NCI-H226 (cell line): ENCODE results near the gene CTRL.
"Not testable (repeated sequence)": the region's sequence is repeated elsewhere in the genome, so short reads cannot be mapped to it uniquely, and the experiment has no call there.

ENCODE experiments used
- DNase-seq: peaks from one replicate; pipeline ENCODE4 v3.0.0-alpha.2; 2015

Gene CTRL

DNA sequence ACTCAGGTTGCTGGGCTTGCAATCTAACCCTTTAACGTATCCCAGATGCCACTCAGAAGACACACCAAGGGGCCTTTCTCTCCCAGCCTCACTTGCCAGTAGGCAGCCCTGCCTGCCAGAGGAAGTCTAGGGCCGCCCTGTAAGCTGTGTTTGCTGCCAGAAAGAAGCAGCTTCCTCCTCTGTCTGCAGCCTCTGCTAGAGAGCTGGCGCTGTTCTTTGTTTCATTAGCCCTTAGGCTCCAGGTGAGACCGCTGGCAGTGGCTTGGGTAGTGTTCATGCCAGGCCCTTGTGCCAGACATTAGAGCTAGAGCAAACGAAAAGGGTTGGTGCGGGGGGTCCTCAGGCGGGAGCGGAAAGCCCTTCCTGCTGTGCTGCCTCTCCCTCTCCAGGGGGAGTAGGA lies 8.9 kb downstream of the CTRL start:
- DNase-seq, result no peak

DNA sequence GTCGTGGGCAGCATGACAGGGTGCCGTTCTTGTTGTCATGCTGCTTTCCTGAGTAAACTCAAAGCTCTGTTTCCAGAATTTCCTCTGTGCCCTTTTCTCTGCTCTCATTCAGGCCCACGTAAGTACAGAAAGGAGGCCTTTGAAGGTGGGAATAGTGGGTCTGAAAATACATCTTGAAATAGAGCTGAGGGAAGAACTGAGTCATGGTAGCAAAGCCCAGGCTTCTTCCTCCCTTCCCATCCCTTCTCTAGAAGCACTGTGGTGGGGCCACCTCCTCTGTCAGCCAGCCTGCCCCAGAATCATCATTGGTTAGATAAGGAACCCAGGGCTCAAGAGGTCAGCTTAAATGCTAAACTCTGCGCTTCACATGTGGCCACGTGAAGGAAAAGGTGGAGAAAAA lies 9.4 kb downstream of the CTRL start:
- no peak for DNase-seq

DNA sequence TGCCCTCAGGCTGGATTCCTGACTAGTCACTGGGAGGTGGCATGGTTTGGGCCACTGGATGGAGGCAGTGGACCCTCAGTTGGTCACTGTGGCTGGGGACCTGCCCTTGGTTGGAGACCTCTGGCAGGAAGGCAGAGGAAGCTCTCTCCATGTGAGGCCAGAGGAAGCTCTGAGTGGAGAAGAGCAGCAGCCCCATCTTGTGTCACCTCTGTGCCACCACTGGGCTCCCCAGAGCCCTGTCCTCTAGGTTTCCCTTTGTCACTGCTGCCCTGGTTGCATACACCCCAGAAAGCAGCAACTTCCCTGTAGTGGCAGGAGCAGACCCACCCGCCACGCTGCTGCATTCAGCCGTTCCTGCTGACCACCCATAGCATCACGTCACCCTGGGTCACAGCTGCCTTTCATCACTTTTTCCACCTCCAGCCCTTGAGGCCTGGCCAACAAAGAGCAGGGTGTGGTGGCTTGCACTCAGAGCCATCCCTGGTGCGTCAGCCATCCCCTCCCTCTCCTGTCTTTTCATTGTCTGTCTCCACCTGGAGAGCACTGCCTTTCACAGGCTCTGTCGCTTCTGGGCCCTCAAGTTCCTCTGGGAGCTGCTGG lies 11.9 kb downstream of the CTRL start:
- no peak for DNase-seq

DNA sequence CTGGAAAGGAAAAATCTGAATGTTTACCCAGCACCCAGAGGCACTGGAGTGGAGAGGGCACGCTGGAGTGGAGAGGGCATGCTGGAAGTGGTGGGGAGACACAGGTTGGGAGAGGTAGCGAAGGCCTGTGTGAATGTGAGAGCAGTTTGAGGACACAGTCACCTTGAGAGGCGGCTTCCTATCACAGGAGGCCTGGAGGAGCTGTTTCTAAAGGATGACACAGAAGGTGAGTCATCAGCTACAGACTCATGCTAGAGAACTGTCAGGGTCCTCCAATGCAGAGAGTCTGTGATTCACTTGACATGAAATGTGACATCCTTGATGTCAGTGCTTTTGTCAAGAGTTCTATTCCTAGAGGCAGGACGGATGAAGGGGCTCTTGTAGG lies 13.8 kb downstream of the CTRL start:
- DNase-seq, result peak; percentile 54

DNA sequence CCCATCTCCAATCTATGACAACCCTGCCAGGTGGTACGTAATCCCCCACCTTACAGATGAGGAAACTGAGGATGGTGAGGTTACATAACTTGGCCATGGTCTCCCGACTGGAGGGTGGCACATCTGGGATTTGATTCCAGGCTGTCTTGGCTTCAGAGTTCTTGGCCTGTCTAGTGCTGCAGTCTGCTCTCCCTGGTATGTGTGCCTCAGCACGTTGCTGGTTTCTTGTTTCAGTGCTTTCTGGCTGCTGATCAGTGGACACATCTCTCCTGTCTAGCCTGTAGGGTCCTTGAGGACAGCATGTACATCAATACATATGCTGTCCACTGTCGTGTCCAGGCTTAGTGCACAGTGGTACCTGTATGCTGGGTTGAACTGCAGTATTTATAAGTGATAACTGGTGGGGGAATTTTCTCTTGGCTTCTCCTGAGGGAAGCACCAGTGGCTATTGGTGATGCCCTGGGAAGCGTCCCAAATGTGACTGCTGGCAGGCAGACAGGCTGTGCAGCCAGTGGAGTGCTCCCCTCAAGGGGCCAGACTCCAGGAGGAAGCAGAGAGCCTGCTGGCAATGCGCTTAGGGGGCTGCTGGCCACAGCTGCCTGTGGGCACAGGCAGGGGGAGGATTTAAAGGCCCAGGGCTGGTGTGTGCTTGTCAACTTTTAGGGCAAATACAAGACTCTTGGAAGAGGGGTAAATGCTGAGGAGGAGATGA lies 14.4 kb downstream of the CTRL start:
- DNase-seq, result no peak

DNA sequence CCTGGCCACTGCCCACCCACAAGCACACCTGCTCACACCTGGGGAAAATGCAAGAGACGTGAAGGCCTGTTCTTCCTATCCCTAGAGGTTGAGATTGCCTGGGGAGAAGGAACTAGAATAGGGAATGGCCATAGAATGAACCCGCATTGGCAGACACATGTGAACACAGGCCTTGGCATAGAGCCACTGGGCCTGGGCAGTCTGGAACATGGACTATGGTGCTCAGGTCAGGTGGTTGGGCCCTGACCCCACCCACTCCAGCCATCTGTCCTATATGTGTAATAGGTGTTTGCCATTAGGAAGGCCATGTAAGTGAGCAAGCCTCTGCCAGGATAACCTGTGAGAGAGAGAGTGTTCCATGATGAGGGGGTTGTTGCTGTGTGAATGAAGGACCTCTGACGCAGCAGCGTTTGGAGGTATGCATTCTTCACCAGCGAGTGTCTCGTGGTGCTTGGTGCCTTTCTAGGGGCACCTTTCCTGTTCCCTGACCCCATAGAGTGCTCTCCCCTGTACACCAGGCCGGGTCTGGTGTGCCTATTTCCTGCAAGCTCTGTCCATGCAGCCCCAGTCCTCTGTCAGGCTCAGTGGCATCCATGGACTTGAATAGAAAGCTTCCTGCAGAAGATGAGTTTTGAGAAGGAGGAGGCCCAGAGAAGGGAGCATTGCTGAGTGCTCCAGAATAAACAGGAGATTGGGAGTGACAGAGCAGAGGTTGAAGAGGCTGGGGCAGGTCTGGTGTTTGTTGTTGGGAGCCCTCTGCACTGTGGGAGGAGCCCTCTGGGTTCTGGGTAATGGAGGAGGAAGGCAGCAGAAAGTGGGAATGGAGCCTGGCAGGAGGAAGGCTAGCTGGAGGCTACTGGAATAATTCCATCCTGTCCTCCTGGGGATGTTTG lies 15.6 kb downstream of the CTRL start:
- peak; percentile 39 for DNase-seq

DNA sequence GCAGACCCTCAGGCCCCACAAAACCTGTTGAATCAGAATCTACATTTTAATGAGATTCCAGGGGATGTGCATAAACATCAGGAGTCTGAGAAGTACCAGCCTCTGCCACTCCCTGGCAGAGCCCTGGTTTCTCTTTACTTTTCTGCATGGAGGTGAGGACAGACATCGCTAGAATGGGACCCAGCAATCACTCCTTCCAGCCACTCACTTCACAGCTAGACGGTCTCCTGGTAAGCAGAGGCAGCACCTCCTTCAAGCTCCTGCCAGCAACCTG lies 16.2 kb downstream of the CTRL start:
- not testable (repeated sequence) for DNase-seq

DNA sequence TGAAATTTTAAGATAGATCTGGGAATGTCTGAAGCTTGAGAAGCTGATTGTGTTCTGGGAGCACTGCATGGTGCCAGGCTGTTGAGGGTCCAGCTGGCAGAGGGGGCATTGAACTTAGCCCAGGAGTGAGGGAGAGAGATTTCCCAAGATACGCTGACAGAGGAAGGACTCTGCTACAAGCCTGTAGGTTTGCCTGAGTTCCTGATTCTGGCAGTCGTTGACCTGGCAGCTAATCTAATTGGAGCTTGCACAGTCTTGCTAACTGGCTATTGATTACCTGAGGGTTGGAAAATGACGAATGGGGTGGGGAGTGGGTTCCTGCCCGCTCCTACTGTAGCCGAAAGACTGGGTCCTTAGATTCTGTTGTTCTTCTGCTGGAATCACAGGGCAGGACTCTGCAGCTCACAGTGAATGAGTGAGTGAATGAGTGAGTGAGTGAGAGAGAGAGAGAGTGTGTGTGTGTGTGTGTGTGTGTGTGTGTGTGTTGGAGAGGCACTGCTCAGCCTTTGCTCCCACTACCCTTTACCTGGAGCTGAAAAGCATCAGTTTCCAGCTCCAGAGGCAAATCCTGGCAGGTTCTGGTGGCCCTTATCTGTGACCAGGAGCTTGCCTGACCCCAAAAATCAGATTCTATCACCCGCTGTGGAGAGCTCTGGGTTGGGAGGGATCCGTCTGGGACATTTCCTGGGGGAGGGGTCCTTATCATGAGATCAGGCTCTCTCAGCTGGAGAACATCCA lies 16.7 kb downstream of the CTRL start:
- DNase-seq, result no peak

DNA sequence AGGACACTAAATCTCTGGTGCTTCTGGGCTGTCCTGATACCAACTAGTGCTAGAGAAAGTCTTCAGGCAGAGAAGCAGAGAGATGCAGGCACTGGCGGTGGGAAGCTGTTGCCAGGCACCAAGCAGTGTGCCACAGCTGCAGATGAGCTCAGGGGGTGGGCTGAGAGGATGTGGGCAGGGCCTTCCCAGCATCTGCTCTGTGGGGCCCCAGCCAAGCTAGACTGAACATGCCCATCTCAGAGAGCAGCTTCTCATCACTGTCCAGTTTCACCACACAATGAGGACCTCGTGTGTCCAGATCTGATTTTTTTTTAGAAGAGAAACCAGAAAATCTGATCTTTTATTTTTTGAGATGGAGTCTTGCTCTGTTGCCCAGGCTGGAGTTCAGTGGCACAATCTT lies 21.5 kb downstream of the CTRL start:
- DNase-seq, result no peak

DNA sequence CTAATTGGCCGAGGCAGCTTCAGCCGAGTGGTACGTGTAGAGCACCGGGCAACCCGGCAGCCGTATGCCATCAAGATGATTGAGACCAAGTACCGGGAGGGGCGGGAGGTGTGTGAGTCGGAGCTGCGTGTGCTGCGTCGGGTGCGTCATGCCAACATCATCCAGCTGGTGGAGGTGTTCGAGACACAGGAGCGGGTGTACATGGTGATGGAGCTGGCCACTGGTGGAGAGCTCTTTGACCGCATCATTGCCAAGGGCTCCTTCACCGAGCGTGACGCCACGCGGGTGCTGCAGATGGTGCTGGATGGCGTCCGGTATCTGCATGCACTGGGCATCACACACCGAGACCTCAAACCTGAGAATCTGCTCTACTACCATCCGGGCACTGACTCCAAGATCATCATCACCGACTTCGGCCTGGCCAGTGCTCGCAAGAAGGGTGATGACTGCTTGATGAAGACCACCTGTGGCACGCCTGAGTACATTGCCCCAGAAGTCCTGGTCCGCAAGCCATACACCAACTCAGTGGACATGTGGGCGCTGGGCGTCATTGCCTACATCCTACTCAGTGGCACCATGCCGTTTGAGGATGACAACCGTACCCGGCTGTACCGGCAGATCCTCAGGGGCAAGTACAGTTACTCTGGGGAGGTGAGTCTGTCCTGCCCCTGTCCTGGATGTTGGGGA lies 22.5 kb downstream of the CTRL start:
- no peak for DNase-seq

DNA sequence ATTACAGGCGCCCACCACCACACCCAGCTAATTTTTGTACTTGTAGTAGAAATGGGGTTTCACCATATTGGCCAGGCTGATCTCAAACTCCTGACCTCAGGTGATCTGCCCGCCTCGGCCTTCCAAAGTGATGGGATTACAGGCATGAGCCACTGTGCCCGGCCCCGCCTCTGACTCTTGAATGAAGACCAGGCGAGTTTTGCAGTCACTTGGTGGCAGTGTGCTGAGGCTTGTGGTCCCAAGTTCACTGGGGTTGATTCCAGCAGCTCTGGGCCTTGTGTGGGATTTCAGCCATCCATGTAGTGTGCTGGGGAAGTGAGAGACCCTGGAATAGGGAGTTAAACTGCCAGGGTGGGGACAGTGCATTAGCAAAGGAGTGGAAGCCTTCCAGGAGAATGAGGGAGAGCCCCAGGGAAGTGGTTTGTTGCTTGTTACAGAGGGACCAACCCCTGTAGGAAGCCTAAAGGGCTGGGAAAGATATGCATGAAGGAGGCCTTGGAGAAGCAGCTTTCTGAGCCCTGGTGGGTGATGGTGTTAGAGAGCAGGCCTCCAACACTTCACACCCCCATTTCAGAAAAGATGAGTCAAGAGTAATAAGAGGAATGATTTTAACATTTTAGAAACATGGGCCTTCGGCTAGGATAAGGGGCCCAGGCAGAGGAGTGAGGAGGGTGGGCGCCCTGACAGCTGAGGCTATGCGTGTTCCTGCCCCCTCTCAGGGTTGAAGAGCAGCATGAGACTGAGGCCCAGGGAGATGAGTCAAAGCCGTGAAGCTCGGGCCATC lies 24.1 kb downstream of the CTRL start:
- DNase-seq, result no peak

DNA sequence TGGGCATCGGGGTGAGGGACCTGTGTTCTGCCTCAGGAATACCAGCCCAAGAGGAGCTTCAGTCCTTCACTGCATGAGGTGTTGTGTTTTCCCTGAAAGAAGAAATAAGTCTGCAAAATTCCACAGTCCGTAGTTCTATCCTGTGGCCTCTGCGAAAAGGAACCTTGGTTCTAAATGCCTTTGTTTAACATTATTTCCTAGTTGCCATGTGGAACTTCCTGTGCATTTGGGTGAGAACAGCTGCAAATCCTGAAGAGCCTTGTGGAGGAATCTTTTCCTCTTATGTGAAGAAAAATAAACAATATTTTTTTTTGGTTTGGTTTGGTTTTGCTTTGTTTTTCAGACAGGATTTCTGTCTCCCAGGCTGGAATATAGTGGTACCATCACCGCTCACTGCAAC lies 28.8 kb downstream of the CTRL start:
- DNase-seq, result no peak

DNA sequence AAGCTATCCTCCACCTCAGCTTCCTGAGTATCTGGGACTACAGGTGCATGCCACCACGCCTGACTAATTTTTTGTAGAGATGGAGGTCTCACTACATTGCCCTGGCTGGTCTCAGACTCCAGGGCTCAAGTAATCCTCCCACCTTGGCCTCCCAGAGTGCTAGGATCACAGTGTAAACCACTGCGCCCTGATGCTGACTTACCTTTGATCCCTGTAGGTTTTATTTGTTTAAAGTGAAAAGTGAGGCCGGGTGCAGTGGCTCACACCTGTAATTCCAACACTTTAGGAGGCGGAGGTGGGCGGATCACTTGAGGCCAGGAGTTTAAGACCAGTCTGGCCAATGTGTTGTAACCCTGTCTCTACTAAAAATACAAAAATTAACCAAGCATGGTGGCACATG lies 29.9 kb downstream of the CTRL start:
- DNase-seq, result no peak

DNA sequence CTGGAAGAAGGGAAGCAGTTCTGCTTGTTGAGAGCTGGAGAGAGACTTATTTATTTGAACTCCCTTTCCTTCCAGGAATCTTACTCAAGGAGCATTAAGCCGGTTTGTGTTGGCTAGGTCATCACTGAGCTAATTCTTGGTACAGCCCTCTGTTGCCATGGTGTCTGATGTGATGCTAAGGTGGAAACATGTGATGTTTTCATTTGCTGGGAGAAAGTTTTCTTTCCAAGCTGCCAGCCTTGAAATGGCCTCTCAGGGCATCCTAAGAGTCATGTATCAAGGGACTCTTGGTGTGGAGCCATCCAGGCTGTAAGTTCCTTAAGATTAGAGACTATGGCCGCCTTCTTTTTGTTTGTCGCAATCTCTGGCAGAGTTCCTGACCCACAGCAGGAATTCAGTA lies 34.4 kb downstream of the CTRL start:
- DNase-seq, result no peak

DNA sequence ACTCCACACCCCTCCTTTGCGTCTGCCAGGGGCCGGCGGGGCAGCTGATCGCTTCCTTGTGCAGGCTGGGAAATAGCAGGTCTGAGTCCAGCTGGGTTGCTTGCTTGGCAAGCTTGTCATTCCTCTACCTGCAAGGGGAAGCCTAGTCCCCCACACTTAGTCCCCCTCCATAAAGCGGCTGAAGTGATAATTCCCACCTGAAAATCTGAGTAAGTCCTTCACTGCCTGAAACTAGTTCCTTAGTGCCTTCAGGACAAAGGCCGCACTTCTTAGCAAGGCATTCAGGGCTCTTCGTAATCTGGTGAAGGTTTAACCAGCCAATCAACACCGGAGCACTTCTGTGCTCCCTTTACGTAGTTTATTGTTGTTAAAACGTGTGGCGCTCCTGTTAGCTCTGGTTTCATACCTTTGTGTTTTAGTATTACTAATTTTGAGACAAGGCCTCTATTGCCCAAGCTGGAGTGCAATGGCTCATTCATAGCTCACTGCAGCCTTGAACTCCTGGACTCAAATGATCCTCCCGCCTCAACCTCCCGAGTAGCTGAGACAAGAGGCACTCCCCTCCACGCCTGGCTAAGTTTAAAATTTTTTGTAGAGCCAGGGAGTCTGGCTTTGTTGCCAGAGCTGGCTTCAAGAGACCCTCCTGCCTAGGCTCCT lies 37.8 kb downstream of the CTRL start:
- no peak for DNase-seq

DNA sequence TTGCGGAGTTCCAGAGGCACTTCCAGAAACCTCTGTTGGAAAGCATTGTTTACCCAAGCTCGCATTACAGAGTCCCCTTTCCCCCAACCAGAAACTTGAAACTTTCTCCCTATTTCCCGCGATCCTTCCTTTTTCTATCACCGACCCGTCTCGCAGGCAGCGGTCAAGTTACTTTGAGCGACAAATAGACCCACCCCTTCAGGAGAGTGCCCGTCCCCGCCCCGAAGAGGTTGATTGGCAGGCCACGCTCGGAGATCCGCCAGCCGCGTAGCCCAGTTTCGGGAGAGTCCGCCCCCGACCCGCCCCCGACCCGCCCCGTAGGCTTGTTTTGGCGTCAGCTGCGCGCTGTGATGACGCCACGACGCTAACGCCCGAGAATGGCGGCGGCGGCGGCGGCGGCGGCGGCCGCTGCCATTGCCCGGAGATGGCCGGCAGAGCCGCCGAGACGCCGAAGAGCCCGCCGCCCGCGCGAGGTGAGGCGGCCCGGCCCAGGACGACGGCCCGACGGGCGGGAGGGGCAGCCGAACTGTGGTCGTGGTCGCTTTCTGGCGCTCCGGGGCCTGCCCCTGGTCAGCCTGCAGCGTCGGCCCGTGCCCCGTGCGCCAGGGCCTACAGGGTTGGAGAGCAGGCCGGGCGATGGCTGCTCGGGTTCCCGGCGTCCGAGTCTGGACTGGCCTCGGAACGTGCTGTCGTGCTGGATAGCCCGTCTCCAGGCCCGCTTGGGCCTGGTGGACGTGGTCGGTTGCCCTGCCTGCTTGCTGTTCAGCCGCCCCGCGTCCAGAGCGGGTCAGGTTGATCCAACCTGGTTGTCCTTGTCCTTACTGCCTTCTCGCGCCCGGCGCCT lies 38.5 kb downstream of the CTRL start, which contains the start of gene PSKH1:
PSKH1 (plus strand) TSS at position 356 of the 844 bp plus-strand sequence. CDS start 15,496 bp downstream, outside the sequence.
- DNase-seq, result peak; percentile 88

DNA sequence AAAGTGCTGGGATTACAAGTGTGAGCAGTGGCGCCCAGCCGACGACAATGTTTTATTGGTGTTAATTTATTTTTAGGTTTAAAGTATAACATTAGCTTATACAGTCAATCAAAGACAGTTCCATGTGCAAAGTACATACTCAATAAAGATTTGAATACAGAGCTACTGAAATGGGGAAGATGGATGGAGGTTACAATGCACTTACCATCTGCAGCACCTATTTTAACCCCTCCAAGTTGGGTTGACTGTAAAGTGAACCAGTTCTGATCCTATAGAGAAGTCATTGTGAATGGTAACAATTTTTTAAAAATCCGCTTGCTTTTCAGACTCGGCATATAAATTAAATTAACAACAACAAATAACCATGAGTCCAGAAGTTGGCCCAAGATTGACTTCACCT lies 39.3 kb downstream of the CTRL start:
- DNase-seq, result no peak

DNA sequence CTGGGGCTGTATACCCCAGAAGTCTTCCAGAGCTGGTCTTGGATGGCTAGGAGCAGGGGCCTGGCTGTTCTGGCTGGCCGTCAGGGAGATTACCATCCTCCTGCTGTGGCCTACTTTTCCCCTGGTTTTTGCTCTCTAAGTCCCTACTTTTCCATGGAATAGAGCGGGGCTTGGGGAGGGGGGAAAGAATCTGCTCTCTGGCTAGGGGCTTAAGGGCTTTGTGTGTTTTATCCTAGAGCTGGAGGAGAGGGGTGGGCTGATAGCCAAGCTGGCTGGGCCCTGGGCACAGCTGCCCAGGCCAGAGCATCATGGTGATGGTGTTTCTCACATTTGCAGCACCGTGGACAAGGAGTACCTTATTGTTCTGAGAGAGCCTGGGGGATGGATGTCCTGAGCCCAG lies 43.3 kb downstream of the CTRL start:
- no peak for DNase-seq

DNA sequence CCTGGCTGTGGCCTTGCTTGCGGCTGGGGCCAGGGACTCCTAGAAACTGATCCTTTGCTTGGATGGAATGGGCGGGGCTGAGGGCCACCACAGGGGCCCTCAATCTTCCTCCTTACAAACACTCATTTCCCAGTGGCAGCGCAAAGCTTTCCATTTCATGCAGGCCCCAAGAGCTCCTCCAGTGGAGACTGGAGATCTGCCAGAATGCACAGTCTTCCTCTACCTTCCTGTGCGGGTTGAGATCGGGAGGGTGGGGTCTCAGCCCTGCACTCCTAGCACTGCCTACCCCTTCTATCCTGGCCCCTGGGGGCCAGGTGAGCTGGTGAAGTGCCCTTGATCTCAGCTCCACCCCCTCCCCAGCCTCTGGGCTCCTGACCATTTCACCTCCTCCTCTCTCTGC lies 45.3 kb downstream of the CTRL start:
- no peak for DNase-seq

DNA sequence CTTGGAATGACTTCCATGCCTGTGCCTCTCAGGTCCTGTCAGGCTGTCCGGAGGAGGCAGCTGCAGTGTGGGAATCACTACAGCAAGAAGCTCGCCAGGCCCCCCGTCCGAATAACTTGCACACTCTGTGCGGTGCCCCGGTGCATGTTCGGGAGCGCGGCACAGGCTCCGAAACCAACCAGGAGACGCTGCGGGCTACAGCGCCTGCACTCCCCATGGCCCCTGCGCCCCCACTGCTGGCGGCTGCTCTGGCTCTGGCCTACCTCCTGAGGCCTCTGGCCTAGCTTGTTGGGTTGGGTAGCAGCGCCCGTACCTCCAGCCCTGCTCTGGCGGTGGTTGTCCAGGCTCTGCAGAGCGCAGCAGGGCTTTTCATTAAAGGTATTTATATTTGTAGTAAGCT lies 45.7 kb downstream of the CTRL start:
- DNase-seq, result no peak

DNA sequence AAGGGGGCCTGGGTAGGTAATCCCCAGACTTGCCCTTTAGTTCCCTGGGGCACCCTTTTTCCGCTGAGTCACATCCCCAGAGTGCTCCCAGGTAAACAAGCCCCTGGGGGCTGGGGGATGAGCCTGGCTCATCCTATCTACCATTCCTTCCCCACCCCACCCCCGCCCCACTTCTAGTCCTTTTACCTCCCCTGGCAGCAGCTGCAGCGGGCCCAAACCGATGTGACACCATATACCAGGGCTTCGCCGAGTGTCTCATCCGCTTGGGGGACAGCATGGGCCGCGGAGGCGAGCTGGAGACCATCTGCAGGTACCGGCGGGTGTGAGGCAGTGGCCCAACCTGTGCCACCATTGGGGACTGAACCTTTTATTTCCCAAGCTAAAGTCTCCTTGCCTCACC lies 46.1 kb downstream of the CTRL start:
- no peak for DNase-seq
